IMR-90 (cell line): ENCODE measurements around the gene FAM53B. TPM values are rescaled to one million over a fixed set of nuclear protein-coding genes. Genes with fewer than 3 reads are reported as not detected.

Experiments
- ATAC-seq: fragments of 200-7000 bp; cut with Tn5 transposase; 2 replicates; pipeline ENCODE4 v1.9.1; 2020; ENCODE audit warnings: low read depth, mild to moderate bottlenecking, moderate library complexity
- BruUV-seq: library from RNA; stranded (reverse); fragments of 400-500 nt; replicated peaks from 2 replicates; lab custom pipeline; 2021; lab: Mats Ljungman, UMichigan
- CTCF ChIA-PET: fragments of 300-600 bp; formaldehyde crosslinking; extraction: SDS; loops from one replicate; lab custom pipeline; 2021; ENCODE audit warnings: antibody characterized with exemption; lab: Yijun Ruan, JAX
- POLR2A ChIA-PET: fragments of 300-600 bp; sonication (Branson Sonifier 250); formaldehyde crosslinking; loops from one replicate; lab custom pipeline; 2022; ENCODE audit warnings: antibody characterized with exemption; ENCODE audit not compliant: unreplicated experiment; lab: Charles Lee
- DNase-seq: peaks from one replicate; pipeline ENCODE4 v3.0.0; 2013
- H2AFZ ChIP-seq: replicated peaks from 2 replicates; pipeline ENCODE3; 2013; ENCODE audit warnings: low read length, mild to moderate bottlenecking; ENCODE audit not compliant: poor library complexity
- H2AK5ac ChIP-seq: 2 replicates; pipeline ENCODE4 v1.6.1; 2013; ENCODE audit warnings: low read depth, low read length, inconsistent platforms
- H2AK9ac ChIP-seq: replicated peaks from 2 replicates; pipeline ENCODE3; 2013; ENCODE audit warnings: mild to moderate bottlenecking, low read depth, low read length, moderate library complexity; ENCODE audit not compliant: poor library complexity
- H2BK120ac ChIP-seq: 2 replicates; pipeline ENCODE4 v1.6.1; 2013; ENCODE audit warnings: low read depth, low read length, inconsistent platforms
- H2BK15ac ChIP-seq: 3 replicates; pipeline ENCODE4 v1.6.1; 2013; ENCODE audit warnings: low read depth, low read length, inconsistent platforms
- H2BK20ac ChIP-seq: 2 replicates; pipeline ENCODE4 v1.6.1; 2013; ENCODE audit warnings: low read depth, mild to moderate bottlenecking, inconsistent platforms, low read length, moderate library complexity
- H2BK5ac ChIP-seq: 2 replicates; pipeline ENCODE4 v1.6.1; 2013; ENCODE audit warnings: mild to moderate bottlenecking, low read depth, low read length, inconsistent platforms; ENCODE audit not compliant: poor library complexity, severe bottlenecking
- H3K14ac ChIP-seq: replicated peaks from 2 replicates; pipeline ENCODE4 v1.6.1; 2013; ENCODE audit warnings: low read depth, low read length, inconsistent platforms
- H3K18ac ChIP-seq: 2 replicates; pipeline ENCODE4 v1.6.1; 2013; ENCODE audit warnings: low read depth, low read length, control low read depth
- H3K23ac ChIP-seq: 2 replicates; pipeline ENCODE4 v1.6.1; 2013; ENCODE audit warnings: low read depth, low read length, inconsistent platforms
- H3K27ac ChIP-seq: 2 replicates; pipeline ENCODE4 v1.5.1; 2013; ENCODE audit warnings: mild to moderate bottlenecking, control low read depth, low read length; ENCODE audit not compliant: insufficient read depth
- H3K27me3 ChIP-seq: 2 replicates; pipeline ENCODE4 v1.6.1; 2013; ENCODE audit warnings: low read length; ENCODE audit not compliant: control insufficient read depth, insufficient read depth
- H3K36me3 ChIP-seq: 2 replicates; pipeline ENCODE4 v1.6.1; 2013; ENCODE audit warnings: low read length, mixed read lengths; ENCODE audit not compliant: control insufficient read depth, insufficient read depth
- H3K4ac ChIP-seq: 2 replicates; pipeline ENCODE4 v1.6.1; 2013; ENCODE audit warnings: low read depth, low read length, inconsistent platforms
- H3K4me1 ChIP-seq: 2 replicates; pipeline ENCODE4 v1.6.1; 2013; ENCODE audit warnings: low read length, mixed read lengths; ENCODE audit not compliant: control insufficient read depth, insufficient read depth
- H3K4me2 ChIP-seq: 2 replicates; pipeline ENCODE4 v1.6.1; 2013; ENCODE audit warnings: low read depth, mild to moderate bottlenecking, control low read depth, low read length, moderate library complexity
- H3K4me3 ChIP-seq: 2 replicates; pipeline ENCODE4 v1.5.1; 2013; ENCODE audit warnings: low read depth, mild to moderate bottlenecking, control low read depth, low read length, moderate library complexity; ENCODE audit not compliant: insufficient read depth
- H3K56ac ChIP-seq: 2 replicates; pipeline ENCODE4 v1.6.1; 2013; ENCODE audit warnings: low read length, inconsistent platforms; ENCODE audit not compliant: insufficient read depth; ENCODE audit errors: extremely low read depth
- H3K79me1 ChIP-seq, 2 experiments: 2 replicates each; pipeline ENCODE4 v1.6.1; 2013; ENCODE audit warnings: low read length in 2 of 2, inconsistent platforms in 1 of 2, low read depth in 1 of 2
- H3K9ac ChIP-seq: 2 replicates; pipeline ENCODE4 v1.6.1; 2013; ENCODE audit warnings: low read depth, low read length, control low read depth
- H3K9me1 ChIP-seq: 2 replicates; pipeline ENCODE4 v1.6.1; 2013; ENCODE audit warnings: low read length, inconsistent platforms; ENCODE audit not compliant: insufficient read depth
- H3K9me3 ChIP-seq: 2 replicates; pipeline ENCODE4 v1.6.1; 2013; ENCODE audit warnings: low read length; ENCODE audit not compliant: control insufficient read depth, insufficient read depth
- H4K20me1 ChIP-seq: 2 replicates; pipeline ENCODE4 v1.6.1; 2013; ENCODE audit warnings: low read length, inconsistent platforms; ENCODE audit not compliant: insufficient read depth
- H4K5ac ChIP-seq: 2 replicates; pipeline ENCODE4 v1.6.1; 2013; ENCODE audit warnings: mild to moderate bottlenecking, low read depth, low read length, control low read depth
- H4K8ac ChIP-seq, 2 experiments: 2 replicates each; pipeline ENCODE4 v1.6.1; 2013; ENCODE audit warnings: low read depth in 2 of 2, low read length in 2 of 2, control low read depth in 1 of 2, inconsistent platforms in 1 of 2
- H4K91ac ChIP-seq: 2 replicates; pipeline ENCODE4 v1.6.1; 2013; ENCODE audit warnings: low read depth, low read length, inconsistent platforms; ENCODE audit not compliant: insufficient read depth
- CEBPB ChIP-seq: IDR thresholded peaks from 2 replicates; pipeline ENCODE4 v1.6.1; 2012; ENCODE audit warnings: low read depth, low read length, improper control_type of control experiment
- CHD1 ChIP-seq: IDR thresholded peaks from 2 replicates; pipeline ENCODE4 v1.6.1; 2012; ENCODE audit warnings: low read depth, low read length, improper control_type of control experiment
- CTCF ChIP-seq: conservative IDR thresholded peaks from 2 replicates; pipeline ENCODE4 v1.5.1; 2012; ENCODE audit warnings: mild to moderate bottlenecking, low read depth, low read length, improper control_type of control experiment
- MAFK ChIP-seq: IDR thresholded peaks from 2 replicates; pipeline ENCODE4 v1.6.1; 2012; ENCODE audit warnings: low read depth, low read length, improper control_type of control experiment
- MAZ ChIP-seq: IDR thresholded peaks from 2 replicates; pipeline ENCODE4 v1.6.1; 2012; ENCODE audit warnings: low read depth, mild to moderate bottlenecking, low read length, improper control_type of control experiment, moderate library complexity, borderline replicate concordance
- MXI1 ChIP-seq: IDR thresholded peaks from 2 replicates; pipeline ENCODE4 v1.6.1; 2012; ENCODE audit warnings: low read depth, mild to moderate bottlenecking, low read length, moderate library complexity, borderline replicate concordance
- NFE2L2 ChIP-seq: fragments of 150-350 bp; IDR thresholded peaks from 2 replicates; pipeline ENCODE4 v1.6.1; 2016; ENCODE audit warnings: low read depth, mild to moderate bottlenecking, low read length
- POLR2A ChIP-seq: IDR thresholded peaks from 2 replicates; pipeline ENCODE4 v1.6.1; 2012; ENCODE audit warnings: mild to moderate bottlenecking, low read depth, low read length
- RAD21 ChIP-seq: IDR thresholded peaks from 2 replicates; pipeline ENCODE4 v1.6.1; 2012; ENCODE audit warnings: low read length, improper control_type of control experiment
- RCOR1 ChIP-seq: IDR thresholded peaks from 2 replicates; pipeline ENCODE4 v1.6.1; 2012; ENCODE audit warnings: mild to moderate bottlenecking, low read length, improper control_type of control experiment; ENCODE audit not compliant: insufficient replicate concordance
- SMC3 ChIP-seq: fragments of 150-350 bp; IDR thresholded peaks from 2 replicates; pipeline ENCODE4 v1.6.1; 2016; ENCODE audit warnings: low read depth, mild to moderate bottlenecking, antibody characterized with exemption, low read length, moderate library complexity
- WGBS, 2 experiments: methylation state at CpG; one replicate each; pipeline versions ENCODE4 v1.1.5 to v1.1.7; 2013; ENCODE audit warnings: missing lambda C conversion rate in 2 of 2; ENCODE audit not compliant: insufficient read length in 1 of 2; ENCODE audit errors: extremely low coverage in 2 of 2; 5-methylcytosine and 5-hydroxymethylcytosine counted together
- dilution Hi-C: fragments of 300-500 bp; cut with HindIII; formaldehyde crosslinking; loops from one replicate; pipeline ENCODE4 v1.14.3; 2018; ENCODE audit warnings: low sequenced_read_pairs; ENCODE audit not compliant: unreplicated experiment
- in situ Hi-C: fragments of 300-500 bp; cut with MboI; formaldehyde crosslinking; loops from 3 replicates; pipeline ENCODE4 v1.14.3; 2019; ENCODE audit warnings: low sequenced_read_pairs, inconsistent platforms, mixed read lengths
- intact Hi-C: fragments of 100-400 bp; cut with micrococcal nuclease; formaldehyde crosslinking; loops from 2 replicates; pipeline ENCODE4 v1.10.0; 2022
- polyA plus RNA-seq, 3 experiments: library from polyadenylated mRNA; depleted of rRNA; stranded (reverse); fragments of >200 nt; gene quantifications; 2 replicates each; pipeline ENCODE4 v1.2.3, GENCODE V29; 2012; ENCODE audit warnings: low replicate concordance in 1 of 3
- total RNA-seq: library from RNA; depleted of rRNA; stranded (reverse); fragments of >200 nt; gene quantifications from 2 replicates; pipeline ENCODE4 v1.2.3, GENCODE V29; 2012
- TF ChIP-seq, protein P1 (sequence below): fragments of 150-350 bp; IDR thresholded peaks from 2 replicates; pipeline ENCODE4 v1.6.1; 2017; ENCODE audit warnings: mild to moderate bottlenecking, antibody characterized with exemption, low read length, low read depth
- TF ChIP-seq, protein P2 (sequence below): fragments of 150-350 bp; IDR thresholded peaks from 2 replicates; pipeline ENCODE4 v1.6.1; 2016; ENCODE audit warnings: low read depth, mild to moderate bottlenecking, low read length, moderate library complexity, borderline replicate concordance

The FAM53B gene
- total and polyA plus RNA-seq, 2 of the 4 experiments (the other 2 are of a cell fraction) = 3.8 to 5.7 TPM

- ATAC-seq = no peak
- H3K14ac ChIP-seq = no peak overlapping the region
- no peak overlapping the region for H3K4me2 ChIP-seq
- H3K79me1 ChIP-seq = no peaks in the 10 kb centered on the region
- no peak overlapping the region for H2BK5ac ChIP-seq
- H4K8ac ChIP-seq = no peak overlapping the region
- H4K20me1 ChIP-seq = no peaks in the 10 kb centered on the region
- H2AK5ac ChIP-seq = no peak overlapping the region
- no peak overlapping the region for H4K91ac ChIP-seq
- peaks cover 5% of the 10 kb centered on the region; the same call in 1 of the 2 replicates for H3K27me3 ChIP-seq
- H3K9me3 ChIP-seq = peaks cover 12% of the 10 kb centered on the region
- H2BK15ac ChIP-seq = no peak overlapping the region
- no peak overlapping the region for H3K4ac ChIP-seq
- no peak overlapping the region for H4K5ac ChIP-seq
- DNase-seq = no peak
- no peak overlapping the region for H3K18ac ChIP-seq
- ChIA-PET CTCF (no interaction called here), POLR2A (no interaction called here)
- TF ChIP-seq SMC3 (no peak), POLR2A (no peak), CHD1 (no peak), MXI1 (no peak), RCOR1 (no peak), CTCF (no peak), RAD21 (no peak), MAFK (no peak), CEBPB (no peak), NFE2L2 (no peak), MAZ (no peak)
- TF ChIP-seq, protein P1, sequence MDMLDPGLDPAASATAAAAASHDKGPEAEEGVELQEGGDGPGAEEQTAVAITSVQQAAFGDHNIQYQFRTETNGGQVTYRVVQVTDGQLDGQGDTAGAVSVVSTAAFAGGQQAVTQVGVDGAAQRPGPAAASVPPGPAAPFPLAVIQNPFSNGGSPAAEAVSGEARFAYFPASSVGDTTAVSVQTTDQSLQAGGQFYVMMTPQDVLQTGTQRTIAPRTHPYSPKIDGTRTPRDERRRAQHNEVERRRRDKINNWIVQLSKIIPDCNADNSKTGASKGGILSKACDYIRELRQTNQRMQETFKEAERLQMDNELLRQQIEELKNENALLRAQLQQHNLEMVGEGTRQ = no peak
- TF ChIP-seq, protein P2, sequence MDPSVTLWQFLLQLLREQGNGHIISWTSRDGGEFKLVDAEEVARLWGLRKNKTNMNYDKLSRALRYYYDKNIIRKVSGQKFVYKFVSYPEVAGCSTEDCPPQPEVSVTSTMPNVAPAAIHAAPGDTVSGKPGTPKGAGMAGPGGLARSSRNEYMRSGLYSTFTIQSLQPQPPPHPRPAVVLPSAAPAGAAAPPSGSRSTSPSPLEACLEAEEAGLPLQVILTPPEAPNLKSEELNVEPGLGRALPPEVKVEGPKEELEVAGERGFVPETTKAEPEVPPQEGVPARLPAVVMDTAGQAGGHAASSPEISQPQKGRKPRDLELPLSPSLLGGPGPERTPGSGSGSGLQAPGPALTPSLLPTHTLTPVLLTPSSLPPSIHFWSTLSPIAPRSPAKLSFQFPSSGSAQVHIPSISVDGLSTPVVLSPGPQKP = no peak
- no peak overlapping the region for H3K56ac ChIP-seq
- no peak overlapping the region for H2BK20ac ChIP-seq
- no peaks in the 10 kb centered on the region for H3K9me1 ChIP-seq
- WGBS, 2 experiments = 80% methylated on average over 1 of the region's 5 CpGs; no CpG with 5 or more reads in 1 of the 2 experiments
- H2AFZ ChIP-seq = no peak overlapping the region
- BruUV-seq = no TSS peak
- no peak overlapping the region for H3K4me3 ChIP-seq
- dilution Hi-C loops (no loop called here), in situ Hi-C loops (no loop called here), intact Hi-C loops (no loop called here)
- H3K27ac ChIP-seq = no peak overlapping the region
- no peak overlapping the region for H3K9ac ChIP-seq
- no peaks in the 10 kb centered on the region for H3K36me3 ChIP-seq
- no peak overlapping the region for H2AK9ac ChIP-seq
- H3K23ac ChIP-seq = no peak overlapping the region
- H3K4me1 ChIP-seq = no peaks in the 10 kb centered on the region
- H2BK120ac ChIP-seq = no peak overlapping the region
Measured at GRCh38 chr10:124591123-124591495, 153.1 kb downstream of the FAM53B start.
